ENCODE data around the gene NRM. TPM values are rescaled to one million over a fixed set of nuclear protein-coding genes. Genes with fewer than 3 reads are reported as not detected.

Gene NRM
- total RNA-seq, 1 experiment from 2014 or later: 36.3 TPM

DNA sequence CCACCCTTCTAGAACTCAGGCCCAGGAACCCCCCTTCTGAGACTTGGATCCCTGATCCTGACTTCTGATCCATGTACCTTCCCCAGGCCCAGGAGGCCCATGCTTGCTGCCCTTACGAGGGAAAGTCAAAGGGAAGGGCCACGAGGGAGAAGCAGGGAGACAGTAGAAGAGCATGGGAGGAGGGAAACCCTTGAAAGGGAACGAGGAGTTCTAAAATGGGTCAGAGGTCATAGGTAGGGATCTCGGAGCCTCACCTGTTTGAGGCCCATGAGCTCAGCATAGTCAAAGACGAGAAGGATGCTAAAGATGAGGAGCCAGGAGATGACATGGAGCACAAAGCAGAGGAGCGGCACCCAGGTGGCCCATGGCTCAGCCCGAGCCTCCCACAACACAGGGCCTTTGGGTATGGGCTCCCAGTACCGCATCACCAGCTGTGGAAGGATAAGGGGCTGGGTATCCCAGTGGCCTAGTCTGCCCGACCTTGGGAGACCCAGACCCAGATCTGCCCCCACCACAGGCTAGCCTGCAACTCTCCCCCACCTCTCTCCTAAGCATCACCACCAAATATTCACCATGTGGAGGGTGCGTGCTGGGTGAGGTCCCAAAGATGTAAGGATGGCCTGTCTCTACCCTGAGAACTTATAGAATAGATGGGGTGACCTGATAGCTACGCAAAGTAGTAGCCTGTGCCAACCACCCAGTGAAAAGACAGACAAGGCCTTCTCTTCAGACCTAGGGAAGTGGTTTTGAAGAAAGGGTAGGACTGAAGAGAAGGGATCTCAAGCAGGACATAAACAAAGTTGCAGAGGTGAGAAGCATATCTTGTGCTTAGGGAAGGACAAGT lies 1.5 kb downstream of the NRM start:
- DNase-seq (ENCODE audit: low read depth): no peak

DNA sequence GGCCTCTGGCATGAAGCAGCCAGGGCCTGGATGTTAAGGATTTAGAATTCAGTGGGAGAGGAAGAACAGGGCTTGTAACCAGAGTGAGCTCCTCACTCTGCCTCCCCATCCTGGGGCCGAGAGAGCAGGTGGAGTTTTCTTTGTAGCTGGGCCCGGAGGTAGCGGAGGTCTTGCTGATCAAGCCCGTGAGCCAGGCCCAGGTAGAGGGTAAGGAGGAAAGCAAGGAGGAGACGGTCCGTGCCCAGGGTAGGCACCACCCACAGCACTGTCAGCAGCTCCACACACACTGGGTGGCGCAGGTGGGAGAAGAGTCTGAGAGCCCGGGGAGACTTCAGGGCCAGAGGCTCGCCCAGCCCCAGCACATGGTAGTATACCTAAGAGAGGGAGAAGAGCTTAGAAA lies 2.2 kb downstream of the NRM start:
- no peak for DNase-seq (ENCODE audit: low read depth)

GRCh38 chr6:30687659-30688431 lies 2.9 kb downstream of the NRM start:
- peak; percentile 69 for DNase-seq (ENCODE audit: low read depth)

GRCh38 chr6:30686908-30687658 lies 3.7 kb downstream of the NRM start:
- peak; percentile 99 for DNase-seq (ENCODE audit: low read depth)

DNA sequence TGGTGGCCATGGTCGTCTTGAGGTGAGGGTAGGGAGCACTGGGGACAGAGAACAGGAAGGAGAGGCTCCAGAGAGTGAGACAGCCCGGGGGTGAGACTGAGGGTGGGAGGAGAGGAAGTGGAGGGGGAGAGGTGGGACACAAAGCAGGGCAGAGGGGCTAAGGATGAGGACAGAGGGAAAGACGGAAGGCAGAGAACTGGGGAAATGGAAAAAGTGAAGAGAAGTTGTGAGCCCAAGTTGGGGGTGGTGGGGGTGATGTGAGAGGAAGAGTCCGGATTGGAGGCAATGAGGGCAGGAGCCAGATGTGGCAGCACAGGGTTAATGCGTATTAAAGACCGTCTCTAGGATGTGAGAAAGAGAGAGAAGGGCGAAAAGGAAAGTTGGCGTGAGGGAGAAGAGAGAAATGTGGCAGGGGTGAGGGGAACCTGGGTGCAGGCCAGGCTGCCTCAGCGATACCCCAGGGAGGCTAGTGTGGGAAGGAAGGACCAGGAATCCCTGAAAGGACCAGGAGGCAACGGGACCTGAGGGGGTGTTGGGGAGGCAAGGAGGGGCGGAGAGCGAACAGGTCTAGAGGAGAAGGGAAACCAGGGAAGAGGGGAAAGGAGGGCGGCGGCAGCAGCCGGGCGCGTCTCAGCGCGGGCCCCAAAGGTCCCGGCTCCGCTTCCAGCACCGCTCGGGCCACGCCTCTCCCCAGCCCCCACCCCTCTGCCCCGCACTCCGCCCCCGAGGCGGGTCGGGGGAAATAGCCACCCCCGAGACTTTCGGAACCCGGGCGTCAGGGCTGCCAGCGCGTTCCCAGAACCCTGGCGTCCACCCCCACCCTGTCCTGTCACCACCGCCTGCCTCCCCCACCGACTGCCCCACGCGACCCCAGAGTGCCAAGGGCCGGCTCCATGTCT lies 4.5 kb downstream of the NRM start, which contains the start of gene PPP1R18:
TSS of gene PPP1R18 (minus strand) at position 637 of the 899 bp plus-strand sequence. CDS start at position 10, 627 bp downstream.
- DNase-seq (ENCODE audit: low read depth): peak; percentile 78

GRCh38 chr6:30685157-30686008 lies 5.4 kb downstream of the NRM start:
- DNase-seq (ENCODE audit: low read depth): peak; percentile 52

DNA sequence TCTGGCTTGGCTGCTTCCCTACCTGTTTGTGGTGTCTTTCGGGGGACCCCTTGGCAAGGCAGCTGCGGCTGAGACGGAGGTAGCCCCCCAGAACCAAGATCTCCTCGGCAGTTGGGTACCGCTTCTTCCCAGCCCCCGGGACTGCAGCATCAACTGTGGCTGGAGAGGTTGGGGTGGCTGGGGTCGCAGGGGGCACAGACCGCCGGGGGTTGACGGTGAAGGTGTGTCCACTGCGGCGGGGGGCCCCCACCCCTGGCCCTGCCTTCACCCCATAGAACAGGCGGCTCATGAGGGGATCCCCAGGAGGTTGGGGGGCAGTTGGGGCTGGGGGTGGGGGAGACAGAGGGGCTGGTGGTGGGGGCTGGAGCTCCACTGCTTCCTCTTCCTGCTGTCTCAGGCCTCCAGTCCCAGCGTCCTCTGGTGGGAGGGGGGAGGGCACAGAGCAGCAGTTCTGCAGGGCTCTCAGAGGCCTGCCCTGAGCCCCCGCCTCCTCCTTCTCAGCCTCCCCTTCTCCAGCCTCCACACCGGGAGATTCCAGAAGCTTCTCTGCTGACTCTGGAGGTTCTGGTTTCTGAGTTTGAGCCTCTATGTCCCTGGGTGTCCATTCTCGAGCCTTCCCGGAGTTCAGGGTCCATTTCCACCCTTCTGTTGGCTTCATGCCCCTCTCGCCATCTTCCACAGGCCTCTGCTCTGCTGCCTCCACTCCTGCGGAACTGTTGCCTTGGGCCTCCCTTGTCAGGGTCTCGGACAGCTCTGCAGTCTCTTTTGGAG lies 6.2 kb downstream of the NRM start:
- peak; percentile 48 for DNase-seq (ENCODE audit: low read depth)

DNA sequence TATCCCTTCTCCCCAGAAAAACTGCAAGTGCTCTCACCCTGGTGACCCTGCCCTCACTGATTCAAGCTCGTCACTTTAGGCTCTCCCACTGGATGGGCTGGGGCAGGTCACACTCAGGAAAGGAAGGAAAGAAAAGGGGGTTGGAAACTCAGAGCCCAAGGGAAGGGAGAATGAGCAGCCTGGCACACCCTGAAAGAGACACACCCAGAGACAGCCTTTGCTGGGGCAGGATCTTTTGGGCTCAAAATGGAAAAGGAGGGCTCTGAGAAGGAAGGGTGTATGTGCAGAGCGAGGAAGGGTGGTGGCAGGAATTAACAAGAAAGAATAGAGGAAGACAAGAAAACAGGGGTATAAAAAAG lies 6.8 kb downstream of the NRM start:
- peak; percentile 50 for DNase-seq (ENCODE audit: low read depth)

- peak; percentile 57 for DNase-seq (ENCODE audit: low read depth)
These were observed 7.4 kb downstream of the NRM start for GRCh38 chr6:30683183-30683979.

- DNase-seq (ENCODE audit: low read depth): peak; percentile 92
These were observed 8.4 kb downstream of the NRM start for GRCh38 chr6:30682143-30683117.

DNA sequence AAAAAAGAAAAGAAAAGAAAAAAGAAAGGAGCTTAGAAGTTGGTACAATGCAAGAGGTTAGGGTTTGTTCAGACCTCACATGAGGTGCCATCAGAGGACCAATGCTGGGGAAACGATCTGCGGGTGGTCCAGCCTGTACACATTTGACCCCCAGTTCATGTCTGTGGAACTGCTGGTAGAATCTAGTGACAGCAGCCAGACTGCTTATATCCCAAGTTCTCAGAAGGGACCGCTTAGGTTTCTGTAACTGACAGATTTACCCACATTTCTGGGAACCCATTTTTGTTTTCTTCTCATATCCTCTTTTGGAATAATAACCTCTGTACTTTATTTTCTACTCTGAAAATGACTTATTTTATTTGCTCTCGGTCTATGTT lies 9.0 kb downstream of the NRM start:
- DNase-seq (ENCODE audit: low read depth): no peak

DNA sequence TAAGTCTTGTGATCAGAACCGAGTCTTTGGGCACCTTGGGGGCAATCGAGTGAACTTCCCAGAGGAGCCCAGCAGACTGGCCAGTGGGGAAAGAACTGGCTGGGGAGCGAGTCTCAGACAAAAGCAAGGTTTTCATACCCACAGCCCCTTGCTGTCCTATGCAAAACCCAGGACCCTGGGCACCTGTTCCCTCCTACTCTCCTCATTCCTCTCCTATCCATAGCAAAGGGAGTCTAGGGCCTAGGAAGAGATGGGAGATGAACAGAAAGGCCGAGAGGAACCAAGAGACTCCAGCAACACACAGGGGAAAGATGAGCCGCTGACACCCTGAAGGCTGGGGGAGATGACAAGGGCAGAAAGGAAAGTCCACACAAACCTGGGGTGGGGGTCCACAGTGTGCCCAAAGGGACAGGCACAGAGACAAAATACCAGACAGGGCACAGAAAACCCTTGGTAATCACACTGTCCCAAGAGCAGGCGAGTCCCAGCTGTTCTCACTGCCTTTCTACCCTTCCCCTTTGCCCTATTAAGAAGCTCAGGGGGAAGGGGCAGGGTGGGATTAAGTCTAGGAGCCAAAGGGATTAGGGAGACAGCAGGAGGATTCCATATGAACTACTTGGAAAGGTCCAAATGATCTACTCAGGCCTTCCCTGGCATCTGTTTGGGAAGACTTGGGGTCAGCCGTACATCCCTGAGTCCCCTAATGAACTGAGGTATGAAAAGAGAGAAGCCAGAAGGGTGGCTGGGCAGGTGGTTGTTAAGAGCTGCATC lies 10.8 kb downstream of the NRM start:
- DNase-seq (ENCODE audit: low read depth): no peak

DNA sequence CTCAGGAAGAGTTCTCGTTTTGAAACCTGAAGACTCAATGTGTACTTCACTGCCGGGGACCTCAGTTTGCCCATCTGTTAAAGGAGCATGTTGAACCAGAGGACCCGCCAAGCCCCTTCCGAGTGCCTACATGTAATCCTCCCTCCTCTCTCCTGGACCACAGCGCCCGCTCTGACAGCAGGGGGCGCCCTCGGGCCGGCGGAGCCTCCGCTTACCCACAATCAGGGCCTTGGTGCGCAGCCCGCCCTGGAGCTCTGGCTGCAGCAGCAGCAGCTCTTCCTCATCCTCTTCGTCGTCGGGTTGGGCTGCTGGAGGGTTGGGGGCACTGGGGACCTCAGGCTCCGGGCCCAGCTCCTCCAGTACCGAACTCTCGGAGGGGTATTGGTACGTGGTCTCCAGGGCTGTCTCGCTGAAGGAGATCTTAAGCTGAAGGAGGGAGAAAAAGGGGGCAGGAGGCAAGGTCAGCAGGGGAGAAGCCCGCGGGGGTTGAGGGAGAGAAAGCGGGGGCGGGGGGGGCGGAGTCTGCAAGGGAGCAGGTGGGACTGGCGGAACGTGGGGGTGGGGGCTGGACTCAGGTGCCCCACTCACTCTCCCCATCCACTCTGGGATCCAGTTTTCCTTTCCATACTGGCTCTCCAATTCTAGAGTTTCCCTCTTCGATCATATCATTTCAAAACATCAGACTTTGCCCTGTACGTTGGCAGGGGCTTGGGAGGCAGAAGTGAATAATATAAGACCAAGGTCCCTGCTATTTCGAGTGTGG lies 11.6 kb downstream of the NRM start:
- peak; percentile 46 for DNase-seq (ENCODE audit: low read depth)

GRCh38 chr6:30676660-30677285 lies 14.0 kb downstream of the NRM start:
- DNase-seq (ENCODE audit: low read depth): no peak

Measured in M059J (cell line).